ENCODE measurements around the gene RNU1-3. TPM values are rescaled to one million over a fixed set of nuclear protein-coding genes. Genes with fewer than 3 reads are reported as not detected.

The RNU1-3 gene
- total and polyA plus RNA-seq, 2 of the 13 experiments (the other 11 are each of a cell fraction or from before 2014, with no cell fraction given) = under 0.01 to 11,018 TPM

GRCh38 chr1:16631248-16632043, 35.3 kb downstream of the RNU1-3 start (continued):
- no peak for TF ChIP-seq ASH2L (IDR thresholded peaks at IDR 0.05; ENCODE audit: insufficient read length, low read depth, low read length)
- TF ChIP-seq, protein P1, sequence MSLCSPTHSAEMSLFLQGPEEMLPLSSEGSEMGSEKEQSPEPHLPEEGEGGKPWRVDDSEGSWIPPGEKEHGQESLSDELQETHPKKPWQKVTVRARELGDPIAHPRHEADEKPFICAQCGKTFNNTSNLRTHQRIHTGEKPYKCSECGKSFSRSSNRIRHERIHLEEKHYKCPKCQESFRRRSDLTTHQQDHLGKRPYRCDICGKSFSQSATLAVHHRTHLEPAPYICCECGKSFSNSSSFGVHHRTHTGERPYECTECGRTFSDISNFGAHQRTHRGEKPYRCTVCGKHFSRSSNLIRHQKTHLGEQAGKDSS (CRISPR knock-in tag; IDR thresholded peaks at IDR 0.05; ENCODE audit: borderline replicate concordance, low read depth) = no peak
- peak; percentile 64; the same call in 1 of the 2 replicates for TF ChIP-seq POLR2AphosphoS2 (IDR thresholded peaks at IDR 0.05; ENCODE audit: low read depth, low read length)
- TF ChIP-seq ZNF264 (CRISPR knock-in tag; IDR thresholded peaks at IDR 0.05) = no peak
- TF ChIP-seq ZBTB38 (CRISPR knock-in tag; IDR thresholded peaks at IDR 0.05) = 0 out of 2 replicates have a peak, but pooled peaks have one; percentile 4
- TF ChIP-seq, protein P2, sequence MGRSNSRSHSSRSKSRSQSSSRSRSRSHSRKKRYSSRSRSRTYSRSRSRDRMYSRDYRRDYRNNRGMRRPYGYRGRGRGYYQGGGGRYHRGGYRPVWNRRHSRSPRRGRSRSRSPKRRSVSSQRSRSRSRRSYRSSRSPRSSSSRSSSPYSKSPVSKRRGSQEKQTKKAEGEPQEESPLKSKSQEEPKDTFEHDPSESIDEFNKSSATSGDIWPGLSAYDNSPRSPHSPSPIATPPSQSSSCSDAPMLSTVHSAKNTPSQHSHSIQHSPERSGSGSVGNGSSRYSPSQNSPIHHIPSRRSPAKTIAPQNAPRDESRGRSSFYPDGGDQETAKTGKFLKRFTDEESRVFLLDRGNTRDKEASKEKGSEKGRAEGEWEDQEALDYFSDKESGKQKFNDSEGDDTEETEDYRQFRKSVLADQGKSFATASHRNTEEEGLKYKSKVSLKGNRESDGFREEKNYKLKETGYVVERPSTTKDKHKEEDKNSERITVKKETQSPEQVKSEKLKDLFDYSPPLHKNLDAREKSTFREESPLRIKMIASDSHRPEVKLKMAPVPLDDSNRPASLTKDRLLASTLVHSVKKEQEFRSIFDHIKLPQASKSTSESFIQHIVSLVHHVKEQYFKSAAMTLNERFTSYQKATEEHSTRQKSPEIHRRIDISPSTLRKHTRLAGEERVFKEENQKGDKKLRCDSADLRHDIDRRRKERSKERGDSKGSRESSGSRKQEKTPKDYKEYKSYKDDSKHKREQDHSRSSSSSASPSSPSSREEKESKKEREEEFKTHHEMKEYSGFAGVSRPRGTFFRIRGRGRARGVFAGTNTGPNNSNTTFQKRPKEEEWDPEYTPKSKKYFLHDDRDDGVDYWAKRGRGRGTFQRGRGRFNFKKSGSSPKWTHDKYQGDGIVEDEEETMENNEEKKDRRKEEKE (IDR thresholded peaks at IDR 0.05) = no peak
- TF ChIP-seq DR1 (CRISPR knock-in tag; IDR thresholded peaks at IDR 0.05) = 0 out of 2 replicates have a peak, but pooled peaks have one; percentile 25
- TF ChIP-seq SMARCE1 (IDR thresholded peaks at IDR 0.05; ENCODE audit: borderline replicate concordance) = no peak
- TF ChIP-seq RBFOX2 (IDR thresholded peaks at IDR 0.05; ENCODE audit: low read depth, low read length) = no peak; the same call in 1 of the 2 replicates
- TF ChIP-seq NFYC (CRISPR knock-in tag; IDR thresholded peaks at IDR 0.05) = no peak
- TF ChIP-seq ZNF768 (CRISPR knock-in tag; IDR thresholded peaks at IDR 0.05) = 0 out of 2 replicates have a peak, but pooled peaks have one; percentile 22
- no peak for TF ChIP-seq ZSCAN22 (CRISPR knock-in tag; IDR thresholded peaks at IDR 0.05)
- 0 out of 2 replicates have a peak, but pooled peaks have one; percentile 13 for TF ChIP-seq NFYB (CRISPR knock-in tag; IDR thresholded peaks at IDR 0.05)
- TF ChIP-seq EZH2 (conservative IDR thresholded peaks at IDR 0.05; ENCODE audit: low read depth, low read length) = no peak
- TF ChIP-seq ZNF782 (CRISPR knock-in tag; IDR thresholded peaks at IDR 0.05; ENCODE audit: borderline replicate concordance) = no peak
- TF ChIP-seq ZBTB7A (CRISPR knock-in tag; IDR thresholded peaks at IDR 0.05) = no peak
- no peak for TF ChIP-seq TGIF2 (CRISPR knock-in tag; IDR thresholded peaks at IDR 0.05)
- peak; percentile 7 for TF ChIP-seq ZNF883 (CRISPR knock-in tag; IDR thresholded peaks at IDR 0.05; ENCODE audit: not compliant biosample characterization)
- peak; percentile 76; the same call in 1 of the 2 replicates for TF ChIP-seq ZNF563 (CRISPR knock-in tag; IDR thresholded peaks at IDR 0.05)
- peak; percentile 67; the same call in 1 of the 2 replicates for TF ChIP-seq MXD1 (CRISPR knock-in tag; IDR thresholded peaks at IDR 0.05)
- no peak for TF ChIP-seq ZBTB25 (CRISPR knock-in tag; IDR thresholded peaks at IDR 0.05)
- no peak for TF ChIP-seq ETV6 (CRISPR knock-in tag; conservative IDR thresholded peaks at IDR 0.05)

All from HepG2 (cell line).